Measurements from ENCODE around the gene SOBP. TPM values are rescaled to one million over a fixed set of nuclear protein-coding genes. Genes with fewer than 3 reads are reported as not detected.

The SOBP gene
- total and polyA plus RNA-seq, 2 donors (not counting 1 experiment from before 2014, with no cell fraction given), result 0.82 to 1.5 TPM

DNA sequence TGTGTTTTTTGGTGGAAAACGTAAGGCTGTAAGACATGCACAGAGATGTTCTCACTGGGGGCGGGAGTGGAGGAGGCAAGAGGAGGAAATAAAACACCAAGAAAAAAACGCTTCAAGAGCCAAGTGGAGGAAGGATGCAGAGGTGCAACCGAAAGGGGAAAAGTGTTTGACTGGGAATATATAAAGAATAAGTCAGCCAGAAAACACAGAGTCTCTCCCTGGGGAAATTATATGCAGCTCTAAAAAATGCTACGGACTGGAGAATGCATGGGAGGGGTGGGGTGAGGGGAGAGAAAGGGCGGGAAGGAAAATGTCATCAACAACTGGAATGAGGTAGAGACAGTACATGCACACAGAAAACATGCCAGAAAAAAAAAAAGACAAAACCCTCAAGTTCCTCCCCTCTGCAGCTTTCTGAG is 200.7 kb downstream of the SOBP start:
- ATAC-seq (ENCODE audit: low read depth) (no peak), DNase-seq (no peak)
- TF ChIP-seq CTCF (IDR thresholded peaks at IDR 0.05), result no peak
- TF ChIP-seq EZH2 (IDR thresholded peaks at IDR 0.05; ENCODE audit: borderline replicate concordance, insufficient read depth, low read depth, low read length, poor library complexity, severe bottlenecking), result no peak
- Histone ChIP-seq H3K4me3 (ENCODE audit: control extremely low read depth in 1 of 5, extremely low read depth in 1 of 5, insufficient read depth in 1 of 5, low read depth in 2 of 5, low read length in 4 of 5) (no peak overlapping the region), H4K20me1 (ENCODE audit: control insufficient read depth, insufficient read depth, low read length, poor library complexity, severe bottlenecking) (no peaks in the 10 kb centered on the region), H3K27ac (ENCODE audit: low read length in 2 of 2) (no peak overlapping the region), H3K36me3 (replicated peaks in 1 of 2; ENCODE audit: control extremely low read depth in 1 of 2, control insufficient read depth in 1 of 2, extremely low read depth in 1 of 2, insufficient read depth in 2 of 2, low read length in 1 of 2) (no peaks in the 10 kb centered on the region), H3K9me3 (ENCODE audit: control extremely low read depth in 1 of 3, control insufficient read depth in 2 of 3, insufficient read depth in 1 of 3, low read length in 2 of 3) (peaks cover 0 to 11% (median 0%) of the 10 kb centered on the region in 3 donors), H3K79me2 (ENCODE audit: control insufficient read depth, insufficient read depth, low read length) (no peaks in the 10 kb centered on the region), H3K9ac (ENCODE audit: low read length) (no peak overlapping the region), H2AFZ (ENCODE audit: insufficient read depth, low read depth, low read length, poor library complexity, severe bottlenecking) (no peak overlapping the region), H3K4me2 (replicated peaks; ENCODE audit: low read depth, low read length, poor library complexity, severe bottlenecking) (no peak overlapping the region), H3K27me3 (replicated peaks in 1 of 4; ENCODE audit: control extremely low read depth in 1 of 4, control insufficient read depth in 3 of 4, insufficient read depth in 4 of 4, low read length in 3 of 4) (no peaks in the 10 kb centered on the region), H3K4me1 (ENCODE audit: control insufficient read depth in 2 of 2, insufficient read depth in 2 of 2, low read length in 2 of 2) (no peaks in the 10 kb centered on the region)
- POLR2A ChIA-PET, result no interaction called here
- 53% methylated on average over 5 of the region's 6 CpGs for WGBS (ENCODE audit: insufficient coverage)
- no peak overlapping the region for H3K4me3 Mint-ChIP-seq
- peaks cover 18% of the 10 kb centered on the region for H3K27me3 Mint-ChIP-seq
- H3K27ac Mint-ChIP-seq, result no peak overlapping the region
- intact Hi-C loops (cut with micrococcal nuclease), result no loop called here
- H3K9me3 Mint-ChIP-seq (ENCODE audit: insufficient read depth), result no peaks in the 10 kb centered on the region
- CTCF ChIA-PET, result no interaction called here
- no peaks in the 10 kb centered on the region for H3K4me1 Mint-ChIP-seq

DNA sequence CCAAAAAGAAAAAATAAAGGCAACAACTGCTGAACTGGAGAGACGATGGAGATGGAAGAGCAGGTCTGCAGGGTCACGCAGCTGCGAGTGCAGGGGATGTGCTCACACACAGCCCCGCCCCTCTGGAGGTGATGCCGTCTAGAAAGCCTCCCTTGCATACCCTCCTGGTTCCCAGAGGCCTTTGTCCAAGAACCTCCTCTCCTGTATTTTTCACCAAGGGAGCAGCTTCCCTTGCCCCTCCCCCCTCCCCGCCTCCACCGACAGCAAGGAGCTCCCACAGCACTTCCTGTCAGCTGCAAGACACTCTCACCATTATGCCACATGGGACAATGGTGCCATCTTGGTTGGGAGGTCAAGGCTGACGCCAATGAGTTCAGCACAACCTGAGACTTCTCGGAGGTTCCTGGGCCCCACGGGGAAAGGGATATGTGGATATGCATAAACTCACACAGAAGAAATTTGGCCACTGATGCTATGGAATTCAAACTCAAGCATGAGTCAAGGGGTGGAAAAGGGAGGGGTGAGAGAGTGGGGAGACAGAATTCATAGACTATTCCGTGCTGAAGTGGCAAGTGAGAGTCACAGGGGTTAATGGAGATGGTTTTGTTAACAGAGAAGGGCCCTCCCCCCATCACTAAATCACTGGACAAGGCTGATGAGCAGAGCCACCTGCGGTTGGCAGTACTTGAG is 201.3 kb downstream of the SOBP start:
- Histone ChIP-seq H2AFZ (ENCODE audit: insufficient read depth, low read depth, low read length, poor library complexity, severe bottlenecking) (no peak overlapping the region), H3K79me2 (ENCODE audit: control insufficient read depth, insufficient read depth, low read length) (no peaks in the 10 kb centered on the region), H3K4me3 (ENCODE audit: control extremely low read depth in 1 of 5, extremely low read depth in 1 of 5, insufficient read depth in 1 of 5, low read depth in 2 of 5, low read length in 4 of 5) (no peak overlapping the region), H3K9me3 (ENCODE audit: control extremely low read depth in 1 of 3, control insufficient read depth in 2 of 3, insufficient read depth in 1 of 3, low read length in 2 of 3) (peaks cover 0 to 11% (median 0%) of the 10 kb centered on the region in 3 donors), H3K27me3 (replicated peaks in 1 of 4; ENCODE audit: control extremely low read depth in 1 of 4, control insufficient read depth in 3 of 4, insufficient read depth in 4 of 4, low read length in 3 of 4) (no peaks in the 10 kb centered on the region), H4K20me1 (ENCODE audit: control insufficient read depth, insufficient read depth, low read length, poor library complexity, severe bottlenecking) (no peaks in the 10 kb centered on the region), H3K9ac (ENCODE audit: low read length) (no peak overlapping the region), H3K4me2 (replicated peaks; ENCODE audit: low read depth, low read length, poor library complexity, severe bottlenecking) (no peak overlapping the region), H3K4me1 (ENCODE audit: control insufficient read depth in 2 of 2, insufficient read depth in 2 of 2, low read length in 2 of 2) (no peaks in the 10 kb centered on the region), H3K36me3 (replicated peaks in 1 of 2; ENCODE audit: control extremely low read depth in 1 of 2, control insufficient read depth in 1 of 2, extremely low read depth in 1 of 2, insufficient read depth in 2 of 2, low read length in 1 of 2) (no peaks in the 10 kb centered on the region), H3K27ac (ENCODE audit: low read length in 2 of 2) (no peak overlapping the region)
- intact Hi-C loops (cut with micrococcal nuclease), result no loop called here
- Mint-ChIP-seq H3K4me3 (no peak overlapping the region), H3K27ac (no peak overlapping the region), H3K27me3 (peaks cover 18% of the 10 kb centered on the region), H3K9me3 (ENCODE audit: insufficient read depth) (no peaks in the 10 kb centered on the region), H3K4me1 (no peaks in the 10 kb centered on the region)
- ChIA-PET POLR2A (interaction anchor here (0.6 kb wide), 1 partner anchor 504 kb away, joined by 4 read pairs; no protein-coding TSS in a partner anchor), CTCF (interaction anchor here (0.5 kb wide), 1 partner anchor 573 kb away, joined by 3 read pairs; no protein-coding TSS in a partner anchor)
- TF ChIP-seq EZH2 (IDR thresholded peaks at IDR 0.05; ENCODE audit: borderline replicate concordance, insufficient read depth, low read depth, low read length, poor library complexity, severe bottlenecking), result no peak
- TF ChIP-seq CTCF (IDR thresholded peaks at IDR 0.05), result no peak
- WGBS (ENCODE audit: insufficient coverage), result 80% methylated on average over 5 of the region's 12 CpGs
- DNase-seq, result no peak
- ATAC-seq (ENCODE audit: low read depth), result no peak
